ENCODE measurements around the gene LMF1.

LMF1 gene

GRCh38 chr16:947255-947921 is 23.4 kb downstream of the LMF1 start:
- DNase-seq: no peak

- DNase-seq: no peak
Measured at GRCh38 chr16:946048-946395, 24.8 kb downstream of the LMF1 start.

- DNase-seq: no peak
Measured at GRCh38 chr16:945271-946047, 25.3 kb downstream of the LMF1 start.

- no peak for DNase-seq
Measured at GRCh38 chr16:943971-944370, 26.8 kb downstream of the LMF1 start.

- no peak for DNase-seq
Measured at GRCh38 chr16:942436-943060, 28.2 kb downstream of the LMF1 start.

GRCh38 chr16:939941-940340 is 30.8 kb downstream of the LMF1 start:
- no peak for DNase-seq

GRCh38 chr16:939311-939710 is 31.5 kb downstream of the LMF1 start:
- no peak for DNase-seq

GRCh38 chr16:938752-939151 is 32.0 kb downstream of the LMF1 start:
- no peak for DNase-seq

GRCh38 chr16:938136-938535 is 32.6 kb downstream of the LMF1 start:
- no peak for DNase-seq

GRCh38 chr16:937723-938122 is 33.1 kb downstream of the LMF1 start:
- DNase-seq: no peak

GRCh38 chr16:937311-937710 is 33.5 kb downstream of the LMF1 start:
- DNase-seq: no peak

GRCh38 chr16:935684-936083 is 35.1 kb downstream of the LMF1 start:
- DNase-seq: no peak

- no peak for DNase-seq
Measured at GRCh38 chr16:934178-934577, 36.6 kb downstream of the LMF1 start.

GRCh38 chr16:933581-933980 is 37.2 kb downstream of the LMF1 start:
- no peak for DNase-seq

- DNase-seq: no peak
Measured at GRCh38 chr16:932831-933330, 37.9 kb downstream of the LMF1 start.

GRCh38 chr16:931626-932500 is 38.9 kb downstream of the LMF1 start:
- DNase-seq: no peak

- DNase-seq: no peak
Measured at GRCh38 chr16:931171-931570, 39.6 kb downstream of the LMF1 start.

GRCh38 chr16:930511-930910 is 40.3 kb downstream of the LMF1 start:
- no peak for DNase-seq

- DNase-seq: no peak
Measured at GRCh38 chr16:930076-930475, 40.7 kb downstream of the LMF1 start.

- DNase-seq: no peak
Measured at GRCh38 chr16:929227-930073, 41.3 kb downstream of the LMF1 start.

- no peak for DNase-seq
Measured at GRCh38 chr16:928526-928925, 42.3 kb downstream of the LMF1 start.

- no peak for DNase-seq
Measured at GRCh38 chr16:927931-928330, 42.9 kb downstream of the LMF1 start.

All from right forelimb (tissue), 1 donor.